ENCODE results near the gene GSG1L.
"Not testable (repeated sequence)": the region's sequence is repeated elsewhere in the genome, so short reads cannot be mapped to it uniquely, and the experiment has no call there.

The GSG1L gene

GRCh38 chr16:27945233-27945973 lies 118.1 kb downstream of the GSG1L start:
- no peak for DNase-seq (ENCODE audit: low read depth)

GRCh38 chr16:27943766-27944165 lies 119.7 kb downstream of the GSG1L start:
- DNase-seq (ENCODE audit: low read depth) = no peak

GRCh38 chr16:27942071-27942470 lies 121.4 kb downstream of the GSG1L start:
- not testable (repeated sequence) for DNase-seq (ENCODE audit: low read depth)

- no peak for DNase-seq (ENCODE audit: low read depth)
These were observed 128.4 kb downstream of the GSG1L start for GRCh38 chr16:27935076-27935475.

GRCh38 chr16:27932542-27933135 lies 130.9 kb downstream of the GSG1L start:
- no peak for DNase-seq (ENCODE audit: low read depth)

GRCh38 chr16:27929818-27930217 lies 133.7 kb downstream of the GSG1L start:
- no peak for DNase-seq (ENCODE audit: low read depth)

- DNase-seq (ENCODE audit: low read depth) = no peak
These were observed 135.0 kb downstream of the GSG1L start for GRCh38 chr16:27928542-27928941.

- no peak for DNase-seq (ENCODE audit: low read depth)
These were observed 136.1 kb downstream of the GSG1L start for GRCh38 chr16:27927266-27927901.

GRCh38 chr16:27925612-27926011 lies 137.9 kb downstream of the GSG1L start:
- DNase-seq (ENCODE audit: low read depth) = no peak

- DNase-seq (ENCODE audit: low read depth) = peak; percentile 13
These were observed 138.9 kb downstream of the GSG1L start for GRCh38 chr16:27924411-27925118.

- no peak for DNase-seq (ENCODE audit: low read depth)
These were observed 139.8 kb downstream of the GSG1L start for GRCh38 chr16:27923751-27924150.

- DNase-seq (ENCODE audit: low read depth) = no peak
These were observed 141.1 kb downstream of the GSG1L start for GRCh38 chr16:27922433-27922832.

GRCh38 chr16:27921134-27921533 lies 142.4 kb downstream of the GSG1L start:
- DNase-seq (ENCODE audit: low read depth) = no peak

GRCh38 chr16:27920391-27920891 lies 143.1 kb downstream of the GSG1L start:
- DNase-seq (ENCODE audit: low read depth) = no peak

GRCh38 chr16:27918755-27919154 lies 144.8 kb downstream of the GSG1L start:
- no peak for DNase-seq (ENCODE audit: low read depth)

GRCh38 chr16:27917949-27918348 lies 145.6 kb downstream of the GSG1L start:
- DNase-seq (ENCODE audit: low read depth) = no peak

- DNase-seq (ENCODE audit: low read depth) = no peak
These were observed 152.0 kb downstream of the GSG1L start for GRCh38 chr16:27911486-27911885.

- no peak for DNase-seq (ENCODE audit: low read depth)
These were observed 156.0 kb downstream of the GSG1L start for GRCh38 chr16:27907457-27907972.

GRCh38 chr16:27906883-27907282 lies 156.6 kb downstream of the GSG1L start:
- no peak for DNase-seq (ENCODE audit: low read depth)

GRCh38 chr16:27903046-27903655 lies 160.4 kb downstream of the GSG1L start:
- DNase-seq (ENCODE audit: low read depth) = no peak

GRCh38 chr16:27902551-27902950 lies 161.0 kb downstream of the GSG1L start:
- DNase-seq (ENCODE audit: low read depth) = no peak

GRCh38 chr16:27901956-27902355 lies 161.6 kb downstream of the GSG1L start:
- no peak for DNase-seq (ENCODE audit: low read depth)

All from amniotic epithelial cell (primary cell).